IMR-90 (cell line): ENCODE data around the gene MICALL2. TPM values are rescaled to one million over a fixed set of nuclear protein-coding genes. Genes with fewer than 3 reads are reported as not detected.
"Not testable (repeated sequence)": the region's sequence is repeated elsewhere in the genome, so short reads cannot be mapped to it uniquely, and the experiment has no call there.

ENCODE experiments used
- ATAC-seq: fragments of 200-7000 bp; cut with Tn5 transposase; 2 replicates; pipeline ENCODE4 v1.9.1; 2020; ENCODE audit warnings: low read depth, mild to moderate bottlenecking, moderate library complexity
- BruUV-seq: library from RNA; stranded (reverse); fragments of 400-500 nt; replicated peaks from 2 replicates; lab custom pipeline; 2021; lab: Mats Ljungman, UMichigan
- CTCF ChIA-PET: fragments of 300-600 bp; formaldehyde crosslinking; extraction: SDS; loops from one replicate; lab custom pipeline; 2021; ENCODE audit warnings: antibody characterized with exemption; lab: Yijun Ruan, JAX
- POLR2A ChIA-PET: fragments of 300-600 bp; sonication (Branson Sonifier 250); formaldehyde crosslinking; loops from one replicate; lab custom pipeline; 2022; ENCODE audit warnings: antibody characterized with exemption; ENCODE audit not compliant: unreplicated experiment; lab: Charles Lee
- DNase-seq: peaks from one replicate; pipeline ENCODE4 v3.0.0; 2013
- H2AFZ ChIP-seq: replicated peaks from 2 replicates; pipeline ENCODE3; 2013; ENCODE audit warnings: low read length, mild to moderate bottlenecking; ENCODE audit not compliant: poor library complexity
- H2AK5ac ChIP-seq: 2 replicates; pipeline ENCODE4 v1.6.1; 2013; ENCODE audit warnings: low read depth, low read length, inconsistent platforms
- H2AK9ac ChIP-seq: replicated peaks from 2 replicates; pipeline ENCODE3; 2013; ENCODE audit warnings: mild to moderate bottlenecking, low read depth, low read length, moderate library complexity; ENCODE audit not compliant: poor library complexity
- H2BK120ac ChIP-seq: 2 replicates; pipeline ENCODE4 v1.6.1; 2013; ENCODE audit warnings: low read depth, low read length, inconsistent platforms
- H2BK15ac ChIP-seq: 3 replicates; pipeline ENCODE4 v1.6.1; 2013; ENCODE audit warnings: low read depth, low read length, inconsistent platforms
- H2BK20ac ChIP-seq: 2 replicates; pipeline ENCODE4 v1.6.1; 2013; ENCODE audit warnings: low read depth, mild to moderate bottlenecking, inconsistent platforms, low read length, moderate library complexity
- H2BK5ac ChIP-seq: 2 replicates; pipeline ENCODE4 v1.6.1; 2013; ENCODE audit warnings: mild to moderate bottlenecking, low read depth, low read length, inconsistent platforms; ENCODE audit not compliant: poor library complexity, severe bottlenecking
- H3K14ac ChIP-seq: replicated peaks from 2 replicates; pipeline ENCODE4 v1.6.1; 2013; ENCODE audit warnings: low read depth, low read length, inconsistent platforms
- H3K18ac ChIP-seq: 2 replicates; pipeline ENCODE4 v1.6.1; 2013; ENCODE audit warnings: low read depth, low read length, control low read depth
- H3K23ac ChIP-seq: 2 replicates; pipeline ENCODE4 v1.6.1; 2013; ENCODE audit warnings: low read depth, low read length, inconsistent platforms
- H3K27ac ChIP-seq: 2 replicates; pipeline ENCODE4 v1.5.1; 2013; ENCODE audit warnings: mild to moderate bottlenecking, control low read depth, low read length; ENCODE audit not compliant: insufficient read depth
- H3K27me3 ChIP-seq: 2 replicates; pipeline ENCODE4 v1.6.1; 2013; ENCODE audit warnings: low read length; ENCODE audit not compliant: control insufficient read depth, insufficient read depth
- H3K36me3 ChIP-seq: 2 replicates; pipeline ENCODE4 v1.6.1; 2013; ENCODE audit warnings: low read length, mixed read lengths; ENCODE audit not compliant: control insufficient read depth, insufficient read depth
- H3K4ac ChIP-seq: 2 replicates; pipeline ENCODE4 v1.6.1; 2013; ENCODE audit warnings: low read depth, low read length, inconsistent platforms
- H3K4me1 ChIP-seq: 2 replicates; pipeline ENCODE4 v1.6.1; 2013; ENCODE audit warnings: low read length, mixed read lengths; ENCODE audit not compliant: control insufficient read depth, insufficient read depth
- H3K4me2 ChIP-seq: 2 replicates; pipeline ENCODE4 v1.6.1; 2013; ENCODE audit warnings: low read depth, mild to moderate bottlenecking, control low read depth, low read length, moderate library complexity
- H3K4me3 ChIP-seq: 2 replicates; pipeline ENCODE4 v1.5.1; 2013; ENCODE audit warnings: low read depth, mild to moderate bottlenecking, control low read depth, low read length, moderate library complexity; ENCODE audit not compliant: insufficient read depth
- H3K56ac ChIP-seq: 2 replicates; pipeline ENCODE4 v1.6.1; 2013; ENCODE audit warnings: low read length, inconsistent platforms; ENCODE audit not compliant: insufficient read depth; ENCODE audit errors: extremely low read depth
- H3K79me1 ChIP-seq, 2 experiments: 2 replicates each; pipeline ENCODE4 v1.6.1; 2013; ENCODE audit warnings: low read length in 2 of 2, inconsistent platforms in 1 of 2, low read depth in 1 of 2
- H3K9ac ChIP-seq: 2 replicates; pipeline ENCODE4 v1.6.1; 2013; ENCODE audit warnings: low read depth, low read length, control low read depth
- H3K9me1 ChIP-seq: 2 replicates; pipeline ENCODE4 v1.6.1; 2013; ENCODE audit warnings: low read length, inconsistent platforms; ENCODE audit not compliant: insufficient read depth
- H3K9me3 ChIP-seq: 2 replicates; pipeline ENCODE4 v1.6.1; 2013; ENCODE audit warnings: low read length; ENCODE audit not compliant: control insufficient read depth, insufficient read depth
- H4K20me1 ChIP-seq: 2 replicates; pipeline ENCODE4 v1.6.1; 2013; ENCODE audit warnings: low read length, inconsistent platforms; ENCODE audit not compliant: insufficient read depth
- H4K5ac ChIP-seq: 2 replicates; pipeline ENCODE4 v1.6.1; 2013; ENCODE audit warnings: mild to moderate bottlenecking, low read depth, low read length, control low read depth
- H4K8ac ChIP-seq, 2 experiments: 2 replicates each; pipeline ENCODE4 v1.6.1; 2013; ENCODE audit warnings: low read depth in 2 of 2, low read length in 2 of 2, control low read depth in 1 of 2, inconsistent platforms in 1 of 2
- H4K91ac ChIP-seq: 2 replicates; pipeline ENCODE4 v1.6.1; 2013; ENCODE audit warnings: low read depth, low read length, inconsistent platforms; ENCODE audit not compliant: insufficient read depth
- WGBS, 2 experiments: methylation state at CpG; one replicate each; pipeline versions ENCODE4 v1.1.5 to v1.1.7; 2013; ENCODE audit warnings: missing lambda C conversion rate in 2 of 2; ENCODE audit not compliant: insufficient read length in 1 of 2; ENCODE audit errors: extremely low coverage in 2 of 2; 5-methylcytosine and 5-hydroxymethylcytosine counted together
- dilution Hi-C: fragments of 300-500 bp; cut with HindIII; formaldehyde crosslinking; loops from one replicate; pipeline ENCODE4 v1.14.3; 2018; ENCODE audit warnings: low sequenced_read_pairs; ENCODE audit not compliant: unreplicated experiment
- in situ Hi-C: fragments of 300-500 bp; cut with MboI; formaldehyde crosslinking; loops from 3 replicates; pipeline ENCODE4 v1.14.3; 2019; ENCODE audit warnings: low sequenced_read_pairs, inconsistent platforms, mixed read lengths
- intact Hi-C: fragments of 100-400 bp; cut with micrococcal nuclease; formaldehyde crosslinking; loops from 2 replicates; pipeline ENCODE4 v1.10.0; 2022
- polyA plus RNA-seq, 3 experiments: library from polyadenylated mRNA; depleted of rRNA; stranded (reverse); fragments of >200 nt; gene quantifications; 2 replicates each; pipeline ENCODE4 v1.2.3, GENCODE V29; 2012; ENCODE audit warnings: low replicate concordance in 1 of 3
- total RNA-seq: library from RNA; depleted of rRNA; stranded (reverse); fragments of >200 nt; gene quantifications from 2 replicates; pipeline ENCODE4 v1.2.3, GENCODE V29; 2012

Gene MICALL2
- total and polyA plus RNA-seq, 2 of the 4 experiments (the other 2 are of a cell fraction), result 6.6 to 34.1 TPM

- H3K56ac ChIP-seq, H3K18ac ChIP-seq, POLR2A ChIA-PET, H2AK5ac ChIP-seq, ATAC-seq, H4K5ac ChIP-seq, H2BK5ac ChIP-seq, H2BK15ac ChIP-seq, H3K27me3 ChIP-seq, H3K23ac ChIP-seq, CTCF ChIA-PET, intact Hi-C loops, in situ Hi-C loops, H3K9ac ChIP-seq, H3K9me3 ChIP-seq, H3K4ac ChIP-seq, H3K9me1 ChIP-seq, BruUV-seq, H2BK20ac ChIP-seq, H4K8ac ChIP-seq, H3K4me3 ChIP-seq, H2BK120ac ChIP-seq, H4K20me1 ChIP-seq, H3K27ac ChIP-seq, H2AK9ac ChIP-seq, H3K4me2 ChIP-seq, dilution Hi-C loops, H3K14ac ChIP-seq, H4K91ac ChIP-seq: not testable (repeated sequence)
- Histone ChIP-seq H2AFZ (peak overlapping the region; percentile 14), H3K4me1 (peaks cover 17% of the 10 kb centered on the region), H3K36me3 (peaks cover 27% of the 10 kb centered on the region), H3K79me1 (peaks cover 0 to 12% of the 10 kb centered on the region in 2 experiments; a peak in 1 of 4 replicates)
- DNase-seq, result peak; percentile 28
- WGBS, 2 experiments, result 100% methylated on average over 1 of the region's 5 CpGs; no CpG with 5 or more reads in 1 of the 2 experiments
Observed at GRCh38 chr7:1446026-1446425, 13.2 kb downstream of the MICALL2 start.
